GM18873 (cell line): ENCODE data around the gene PITPNM1.

Source experiments
- ATAC-seq: cut with Tn5 transposase; IDR thresholded peaks from one replicate; pipeline ENCODE4 v1.9.1; 2021; ENCODE audit warnings: mild to moderate bottlenecking, moderate library complexity, moderate number of reproducible peaks; ENCODE audit not compliant: unreplicated experiment, low FRiP score

The PITPNM1 gene

DNA sequence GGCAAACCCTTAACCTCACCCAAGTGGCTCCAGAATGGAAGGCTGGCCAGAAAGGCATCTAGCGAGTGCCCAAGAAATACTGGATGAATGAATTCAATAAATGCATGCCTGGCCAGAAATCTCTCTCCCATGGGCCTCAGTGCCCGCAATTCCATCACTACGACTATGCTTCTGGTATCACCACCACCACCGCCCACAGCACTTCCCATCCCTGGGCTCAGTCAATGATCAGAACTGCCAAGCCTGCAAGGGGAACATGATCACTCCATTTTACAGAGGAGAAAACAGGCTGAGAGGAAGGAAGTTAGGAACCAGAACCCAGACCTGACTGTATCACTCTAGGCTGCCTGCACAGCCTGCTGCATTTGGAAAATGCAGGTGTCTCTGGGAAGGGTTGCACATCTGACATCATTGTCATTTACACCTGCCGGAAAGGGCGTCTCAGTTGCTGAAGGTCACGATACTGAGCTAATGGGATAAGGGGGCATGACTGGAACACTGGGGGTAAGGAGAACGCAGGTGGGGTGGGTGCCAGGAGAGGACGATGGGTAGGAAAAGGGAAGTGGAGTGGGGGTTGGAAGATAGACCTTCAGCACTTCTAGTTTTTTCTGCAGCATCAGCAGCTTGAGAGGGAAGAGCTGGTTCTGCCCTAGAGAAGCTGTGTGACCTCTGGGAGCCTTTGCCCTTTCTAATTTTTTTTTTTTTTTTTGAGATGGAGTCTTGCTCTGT lies 55.9 kb downstream of the PITPNM1 start:
- ATAC-seq: no peak

DNA sequence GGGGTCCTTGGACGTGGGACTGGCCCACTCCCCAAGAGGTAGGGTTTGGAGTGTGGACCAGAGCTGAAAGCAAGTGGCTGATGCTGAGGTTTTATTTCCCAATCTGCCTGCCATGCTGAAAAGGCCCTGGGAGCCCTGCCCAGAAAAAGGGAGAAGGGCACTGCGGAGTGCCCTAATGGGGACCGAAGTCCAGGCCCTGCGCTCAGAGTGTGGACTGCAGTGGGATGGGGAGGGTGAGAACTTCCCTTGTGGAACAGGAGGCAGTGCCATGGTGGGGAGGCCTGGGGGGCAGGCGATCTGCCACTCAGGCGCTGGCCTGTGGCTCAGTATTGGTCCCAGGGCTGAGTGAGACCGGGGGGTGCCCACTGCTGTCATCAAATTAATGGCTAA lies 56.9 kb downstream of the PITPNM1 start:
- ATAC-seq: no peak

DNA sequence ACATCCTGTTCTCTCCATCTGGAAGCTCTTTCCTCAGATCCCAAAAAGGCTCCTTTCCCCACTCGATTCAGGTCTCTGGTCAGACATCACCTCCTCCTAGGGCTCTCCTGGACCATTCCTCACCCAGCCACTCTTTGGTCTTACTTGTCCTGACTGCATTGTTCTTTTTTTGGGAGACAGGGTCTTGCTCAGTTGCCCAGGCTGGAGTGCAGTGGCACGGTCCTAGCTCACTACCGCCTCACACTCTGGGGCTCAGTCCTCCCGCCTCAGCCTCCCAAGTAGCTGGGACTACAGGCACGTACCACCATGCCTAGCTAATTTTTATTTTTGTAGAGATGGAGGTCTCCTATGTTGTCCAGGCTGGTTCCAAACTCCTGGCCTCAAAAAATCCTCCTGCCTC lies 59.6 kb downstream of the PITPNM1 start:
- no peak for ATAC-seq

DNA sequence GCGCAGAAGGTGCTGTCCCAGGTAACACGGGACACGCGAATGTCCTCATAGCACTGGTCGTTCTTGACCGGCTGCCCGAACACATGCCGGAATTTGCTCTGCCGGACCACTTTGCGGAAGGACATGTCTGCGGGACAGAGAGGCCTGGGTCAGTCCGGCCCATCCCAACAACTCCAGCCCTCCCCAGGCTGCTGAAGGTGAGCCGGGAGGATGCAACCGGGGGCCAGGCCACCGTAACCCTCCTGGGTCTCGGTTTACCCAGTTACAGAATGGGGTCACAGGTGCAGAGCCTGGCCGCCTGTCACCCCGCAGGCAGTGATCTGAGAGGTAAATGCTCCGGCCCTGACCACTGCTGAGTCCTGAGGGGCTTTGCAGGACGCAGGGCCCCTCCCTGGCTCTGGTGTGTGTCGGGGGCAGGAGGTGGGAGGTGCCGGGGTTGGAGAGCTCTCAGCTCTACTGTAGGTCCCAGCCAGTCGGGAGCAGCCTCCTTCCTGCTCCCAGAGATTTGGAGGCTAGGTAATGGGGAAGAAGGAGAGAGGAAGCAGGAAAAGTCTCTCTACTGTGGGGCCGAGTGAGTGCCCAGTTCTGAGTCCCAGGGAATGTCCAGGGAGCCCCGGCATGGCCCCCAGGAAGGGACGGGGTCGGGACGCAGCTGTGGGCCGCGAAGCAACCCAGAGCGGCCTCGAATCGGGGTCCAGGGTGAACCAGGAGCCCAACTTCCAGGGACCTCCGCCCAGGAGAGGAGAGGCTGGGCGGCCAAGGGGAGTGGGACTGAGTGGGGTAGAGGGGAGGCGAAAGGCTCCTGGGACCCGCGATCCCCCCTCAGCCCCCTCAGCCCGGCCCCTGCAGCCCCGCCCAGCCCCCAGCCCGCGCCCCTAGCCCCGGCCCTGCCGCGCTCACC lies 62.4 kb downstream of the PITPNM1 start:
- ATAC-seq: no peak
